HepG2 (cell line): Measurements from ENCODE around the gene HYCC2. TPM values are rescaled to one million over a fixed set of nuclear protein-coding genes. Genes with fewer than 3 reads are reported as not detected.

Experiments used
- BHLHE40 ChIP-seq: IDR thresholded peaks from 2 replicates; pipeline ENCODE4 v1.6.1; 2011; ENCODE audit warnings: low read length, improper control_type of control experiment
- HOXA5 ChIP-seq: sonication (generic); formaldehyde crosslinking; IDR thresholded peaks from 2 replicates; pipeline ENCODE4 v1.4.0; 2020; ENCODE audit warnings: missing genetic modification reagents
- KLF6 ChIP-seq: IDR thresholded peaks from 2 replicates; pipeline ENCODE4 v1.8.0; 2016; ENCODE audit warnings: missing biosample characterization, missing genetic modification reagents
- KMT2A ChIP-seq: sonication (generic); formaldehyde crosslinking; IDR thresholded peaks from 2 replicates; pipeline ENCODE4 v1.4.0; 2020; ENCODE audit warnings: missing genetic modification reagents
- NFYC ChIP-seq: IDR thresholded peaks from 2 replicates; pipeline ENCODE4 v1.6.1; 2016; ENCODE audit warnings: missing genetic modification reagents, missing compliant biosample characterization
- SATB2 ChIP-seq: sonication (generic); formaldehyde crosslinking; IDR thresholded peaks from 2 replicates; pipeline ENCODE4 v1.5.0; 2020; ENCODE audit warnings: missing genetic modification reagents
- SIN3B ChIP-seq: fragments of 150-350 bp; IDR thresholded peaks from 2 replicates; pipeline ENCODE4 v1.6.1; 2014; ENCODE audit warnings: low read length
- SRF ChIP-seq: IDR thresholded peaks from 2 replicates; pipeline ENCODE4 v1.6.1; 2011; ENCODE audit warnings: mild to moderate bottlenecking, low read depth, low read length, moderate library complexity
- ZFP1 ChIP-seq: IDR thresholded peaks from 2 replicates; pipeline ENCODE4 v1.6.1; 2016
- ZNF567 ChIP-seq: sonication (generic); formaldehyde crosslinking; IDR thresholded peaks from 2 replicates; pipeline ENCODE4 v1.8.1; 2023; ENCODE audit warnings: mild to moderate bottlenecking, missing genetic modification reagents, borderline replicate concordance
- ZNF761 ChIP-seq: sonication (generic); formaldehyde crosslinking; conservative IDR thresholded peaks from 2 replicates; pipeline ENCODE4 v1.4.0; 2020; ENCODE audit warnings: mild to moderate bottlenecking, missing genetic modification reagents
- polyA plus RNA-seq, 8 experiments: library from polyadenylated mRNA; depleted of rRNA in 3 of 8; stranded (reverse) in 7 of 8; unstranded in 1 of 8; fragments of >200 nt; fragmentation: Illumina TruSeq in 4 of 8; extraction: Trizol in 4 of 8; gene quantifications; 2 replicates each; pipeline versions ENCODE4 v1.2.1 to v1.2.3, GENCODE V29; 2011 to 2016; ENCODE audit warnings: low read depth in 4 of 8, missing spikeins in 1 of 8, mixed read lengths in 1 of 8; ENCODE audit not compliant: insufficient read depth in 1 of 8
- total RNA-seq, 5 experiments: library from RNA; depleted of rRNA; stranded (reverse); fragments of >200 nt; fragmentation: Illumina TruSeq; extraction: Trizol; gene quantifications; 2 replicates each; pipeline ENCODE4 v1.2.3, GENCODE V29; 2016; ENCODE audit warnings: low read depth in 1 of 5
- TF ChIP-seq, protein P1 (sequence below): sonication (generic); formaldehyde crosslinking; IDR thresholded peaks from 2 replicates; pipeline ENCODE4 v1.4.0; 2020; ENCODE audit warnings: missing genetic modification reagents, borderline replicate concordance
- TF ChIP-seq, protein P2 (sequence below): sonication (generic); formaldehyde crosslinking; IDR thresholded peaks from 2 replicates; pipeline ENCODE4 v1.4.0; 2020; ENCODE audit warnings: missing genetic modification reagents, borderline replicate concordance
- TF ChIP-seq, protein P3 (sequence below): sonication (generic); formaldehyde crosslinking; IDR thresholded peaks from 2 replicates; pipeline ENCODE4 v1.4.0; 2020; ENCODE audit warnings: missing genetic modification reagents
- TF ChIP-seq, protein P4 (sequence below): sonication (generic); formaldehyde crosslinking; IDR thresholded peaks from 2 replicates; pipeline ENCODE4 v1.4.0; 2020; ENCODE audit warnings: missing genetic modification reagents

HYCC2 gene
- total and polyA plus RNA-seq, 2 of the 13 experiments (the other 11 are each of a cell fraction or from before 2014, with no cell fraction given) = 4.7 to 13.9 TPM

DNA sequence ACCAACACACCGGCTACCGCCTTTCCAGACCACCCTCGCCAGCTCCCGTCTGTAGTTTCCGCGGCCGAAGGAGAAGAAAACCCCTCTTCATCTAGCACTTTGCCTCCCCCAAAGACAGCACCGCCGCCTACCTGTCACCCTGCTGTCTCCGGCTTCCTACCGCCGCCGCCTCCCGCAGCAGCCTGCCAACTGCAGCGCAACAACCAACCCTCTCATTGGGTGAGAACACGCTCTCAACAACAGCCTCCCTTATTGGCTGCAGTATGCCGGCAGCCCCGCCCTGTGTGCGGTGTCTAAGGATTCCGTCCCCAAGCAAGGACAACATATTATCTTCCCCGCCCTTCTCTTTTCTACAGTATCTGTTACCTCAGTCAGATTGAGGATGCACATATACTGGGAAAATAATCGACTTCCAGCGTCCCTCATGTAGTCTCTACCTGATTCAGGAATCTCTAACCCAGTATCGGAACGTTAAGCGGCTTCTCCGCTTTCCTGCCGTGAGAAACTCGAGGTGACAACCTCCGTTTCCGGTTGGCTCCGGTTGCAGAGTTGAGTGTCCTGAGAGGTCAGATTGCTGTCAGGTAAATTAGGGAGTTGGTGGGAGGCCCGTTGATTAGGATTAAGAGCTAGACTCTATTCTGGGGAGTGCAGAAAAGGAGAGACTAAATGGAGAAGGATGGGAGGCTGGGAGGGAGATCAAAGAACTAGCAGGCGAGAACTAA is at the start of gene HYCC2, which contains the start of gene NDUFB3 (continued):
- TF ChIP-seq, protein P1, sequence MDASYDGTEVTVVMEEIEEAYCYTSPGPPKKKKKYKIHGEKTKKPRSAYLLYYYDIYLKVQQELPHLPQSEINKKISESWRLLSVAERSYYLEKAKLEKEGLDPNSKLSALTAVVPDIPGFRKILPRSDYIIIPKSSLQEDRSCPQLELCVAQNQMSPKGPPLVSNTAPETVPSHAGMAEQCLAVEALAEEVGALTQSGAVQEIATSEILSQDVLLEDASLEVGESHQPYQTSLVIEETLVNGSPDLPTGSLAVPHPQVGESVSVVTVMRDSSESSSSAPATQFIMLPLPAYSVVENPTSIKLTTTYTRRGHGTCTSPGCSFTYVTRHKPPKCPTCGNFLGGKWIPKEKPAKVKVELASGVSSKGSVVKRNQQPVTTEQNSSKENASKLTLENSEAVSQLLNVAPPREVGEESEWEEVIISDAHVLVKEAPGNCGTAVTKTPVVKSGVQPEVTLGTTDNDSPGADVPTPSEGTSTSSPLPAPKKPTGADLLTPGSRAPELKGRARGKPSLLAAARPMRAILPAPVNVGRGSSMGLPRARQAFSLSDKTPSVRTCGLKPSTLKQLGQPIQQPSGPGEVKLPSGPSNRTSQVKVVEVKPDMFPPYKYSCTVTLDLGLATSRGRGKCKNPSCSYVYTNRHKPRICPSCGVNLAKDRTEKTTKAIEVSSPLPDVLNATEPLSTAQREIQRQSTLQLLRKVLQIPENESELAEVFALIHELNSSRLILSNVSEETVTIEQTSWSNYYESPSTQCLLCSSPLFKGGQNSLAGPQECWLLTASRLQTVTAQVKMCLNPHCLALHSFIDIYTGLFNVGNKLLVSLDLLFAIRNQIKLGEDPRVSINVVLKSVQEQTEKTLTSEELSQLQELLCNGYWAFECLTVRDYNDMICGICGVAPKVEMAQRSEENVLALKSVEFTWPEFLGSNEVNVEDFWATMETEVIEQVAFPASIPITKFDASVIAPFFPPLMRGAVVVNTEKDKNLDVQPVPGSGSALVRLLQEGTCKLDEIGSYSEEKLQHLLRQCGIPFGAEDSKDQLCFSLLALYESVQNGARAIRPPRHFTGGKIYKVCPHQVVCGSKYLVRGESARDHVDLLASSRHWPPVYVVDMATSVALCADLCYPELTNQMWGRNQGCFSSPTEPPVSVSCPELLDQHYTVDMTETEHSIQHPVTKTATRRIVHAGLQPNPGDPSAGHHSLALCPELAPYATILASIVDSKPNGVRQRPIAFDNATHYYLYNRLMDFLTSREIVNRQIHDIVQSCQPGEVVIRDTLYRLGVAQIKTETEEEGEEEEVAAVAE = peak; percentile 100
- TF ChIP-seq, protein P2, sequence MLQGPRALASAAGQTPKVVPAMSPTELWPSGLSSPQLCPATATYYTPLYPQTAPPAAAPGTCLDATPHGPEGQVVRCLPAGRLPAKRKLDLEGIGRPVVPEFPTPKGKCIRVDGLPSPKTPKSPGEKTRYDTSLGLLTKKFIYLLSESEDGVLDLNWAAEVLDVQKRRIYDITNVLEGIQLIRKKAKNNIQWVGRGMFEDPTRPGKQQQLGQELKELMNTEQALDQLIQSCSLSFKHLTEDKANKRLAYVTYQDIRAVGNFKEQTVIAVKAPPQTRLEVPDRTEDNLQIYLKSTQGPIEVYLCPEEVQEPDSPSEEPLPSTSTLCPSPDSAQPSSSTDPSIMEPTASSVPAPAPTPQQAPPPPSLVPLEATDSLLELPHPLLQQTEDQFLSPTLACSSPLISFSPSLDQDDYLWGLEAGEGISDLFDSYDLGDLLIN (CRISPR knock-in tag) = no peak
- peak; percentile 99 for TF ChIP-seq NFYC (CRISPR knock-in tag)
- peak; percentile 94; the same call in 1 of the 2 replicates for TF ChIP-seq KLF6 (CRISPR knock-in tag)
- peak; percentile 67; the same call in 1 of the 2 replicates for TF ChIP-seq SRF
- peak; percentile 88 for TF ChIP-seq ZNF567 (CRISPR knock-in tag)
- peak; percentile 99 for TF ChIP-seq KMT2A (CRISPR knock-in tag)
- TF ChIP-seq, protein P3, sequence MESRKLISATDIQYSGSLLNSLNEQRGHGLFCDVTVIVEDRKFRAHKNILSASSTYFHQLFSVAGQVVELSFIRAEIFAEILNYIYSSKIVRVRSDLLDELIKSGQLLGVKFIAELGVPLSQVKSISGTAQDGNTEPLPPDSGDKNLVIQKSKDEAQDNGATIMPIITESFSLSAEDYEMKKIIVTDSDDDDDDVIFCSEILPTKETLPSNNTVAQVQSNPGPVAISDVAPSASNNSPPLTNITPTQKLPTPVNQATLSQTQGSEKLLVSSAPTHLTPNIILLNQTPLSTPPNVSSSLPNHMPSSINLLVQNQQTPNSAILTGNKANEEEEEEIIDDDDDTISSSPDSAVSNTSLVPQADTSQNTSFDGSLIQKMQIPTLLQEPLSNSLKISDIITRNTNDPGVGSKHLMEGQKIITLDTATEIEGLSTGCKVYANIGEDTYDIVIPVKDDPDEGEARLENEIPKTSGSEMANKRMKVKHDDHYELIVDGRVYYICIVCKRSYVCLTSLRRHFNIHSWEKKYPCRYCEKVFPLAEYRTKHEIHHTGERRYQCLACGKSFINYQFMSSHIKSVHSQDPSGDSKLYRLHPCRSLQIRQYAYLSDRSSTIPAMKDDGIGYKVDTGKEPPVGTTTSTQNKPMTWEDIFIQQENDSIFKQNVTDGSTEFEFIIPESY (CRISPR knock-in tag) = peak; percentile 70
- peak; percentile 89 for TF ChIP-seq SIN3B
- peak; percentile 84; the same call in 1 of the 2 replicates for TF ChIP-seq ZFP1 (CRISPR knock-in tag)
- no peak for TF ChIP-seq SATB2 (CRISPR knock-in tag)
- TF ChIP-seq, protein P4, sequence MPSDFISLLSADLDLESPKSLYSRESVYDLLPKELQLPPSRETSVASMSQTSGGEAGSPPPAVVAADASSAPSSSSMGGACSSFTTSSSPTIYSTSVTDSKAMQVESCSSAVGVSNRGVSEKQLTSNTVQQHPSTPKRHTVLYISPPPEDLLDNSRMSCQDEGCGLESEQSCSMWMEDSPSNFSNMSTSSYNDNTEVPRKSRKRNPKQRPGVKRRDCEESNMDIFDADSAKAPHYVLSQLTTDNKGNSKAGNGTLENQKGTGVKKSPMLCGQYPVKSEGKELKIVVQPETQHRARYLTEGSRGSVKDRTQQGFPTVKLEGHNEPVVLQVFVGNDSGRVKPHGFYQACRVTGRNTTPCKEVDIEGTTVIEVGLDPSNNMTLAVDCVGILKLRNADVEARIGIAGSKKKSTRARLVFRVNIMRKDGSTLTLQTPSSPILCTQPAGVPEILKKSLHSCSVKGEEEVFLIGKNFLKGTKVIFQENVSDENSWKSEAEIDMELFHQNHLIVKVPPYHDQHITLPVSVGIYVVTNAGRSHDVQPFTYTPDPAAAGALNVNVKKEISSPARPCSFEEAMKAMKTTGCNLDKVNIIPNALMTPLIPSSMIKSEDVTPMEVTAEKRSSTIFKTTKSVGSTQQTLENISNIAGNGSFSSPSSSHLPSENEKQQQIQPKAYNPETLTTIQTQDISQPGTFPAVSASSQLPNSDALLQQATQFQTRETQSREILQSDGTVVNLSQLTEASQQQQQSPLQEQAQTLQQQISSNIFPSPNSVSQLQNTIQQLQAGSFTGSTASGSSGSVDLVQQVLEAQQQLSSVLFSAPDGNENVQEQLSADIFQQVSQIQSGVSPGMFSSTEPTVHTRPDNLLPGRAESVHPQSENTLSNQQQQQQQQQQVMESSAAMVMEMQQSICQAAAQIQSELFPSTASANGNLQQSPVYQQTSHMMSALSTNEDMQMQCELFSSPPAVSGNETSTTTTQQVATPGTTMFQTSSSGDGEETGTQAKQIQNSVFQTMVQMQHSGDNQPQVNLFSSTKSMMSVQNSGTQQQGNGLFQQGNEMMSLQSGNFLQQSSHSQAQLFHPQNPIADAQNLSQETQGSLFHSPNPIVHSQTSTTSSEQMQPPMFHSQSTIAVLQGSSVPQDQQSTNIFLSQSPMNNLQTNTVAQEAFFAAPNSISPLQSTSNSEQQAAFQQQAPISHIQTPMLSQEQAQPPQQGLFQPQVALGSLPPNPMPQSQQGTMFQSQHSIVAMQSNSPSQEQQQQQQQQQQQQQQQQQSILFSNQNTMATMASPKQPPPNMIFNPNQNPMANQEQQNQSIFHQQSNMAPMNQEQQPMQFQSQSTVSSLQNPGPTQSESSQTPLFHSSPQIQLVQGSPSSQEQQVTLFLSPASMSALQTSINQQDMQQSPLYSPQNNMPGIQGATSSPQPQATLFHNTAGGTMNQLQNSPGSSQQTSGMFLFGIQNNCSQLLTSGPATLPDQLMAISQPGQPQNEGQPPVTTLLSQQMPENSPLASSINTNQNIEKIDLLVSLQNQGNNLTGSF (CRISPR knock-in tag) = no peak
- no peak for TF ChIP-seq BHLHE40
- TF ChIP-seq ZNF761 (CRISPR knock-in tag) = peak; percentile 95
- peak; percentile 27; the same call in 1 of the 2 replicates for TF ChIP-seq HOXA5 (CRISPR knock-in tag)
